ENCODE results near the gene TAAR9.

Gene TAAR9
- total RNA-seq: 0 reads per million in 2 donors

GRCh38 chr6:132537977-132538376 is at the start of gene TAAR9:
Gene TAAR9 (plus strand): TSS chr6:132538277. CDS start chr6:132538290, 13 bp downstream.
- DNase-seq: no peak

GRCh38 chr6:132489376-132489775 is 48.7 kb upstream of the TAAR9 start:
- no peak for DNase-seq

DNA sequence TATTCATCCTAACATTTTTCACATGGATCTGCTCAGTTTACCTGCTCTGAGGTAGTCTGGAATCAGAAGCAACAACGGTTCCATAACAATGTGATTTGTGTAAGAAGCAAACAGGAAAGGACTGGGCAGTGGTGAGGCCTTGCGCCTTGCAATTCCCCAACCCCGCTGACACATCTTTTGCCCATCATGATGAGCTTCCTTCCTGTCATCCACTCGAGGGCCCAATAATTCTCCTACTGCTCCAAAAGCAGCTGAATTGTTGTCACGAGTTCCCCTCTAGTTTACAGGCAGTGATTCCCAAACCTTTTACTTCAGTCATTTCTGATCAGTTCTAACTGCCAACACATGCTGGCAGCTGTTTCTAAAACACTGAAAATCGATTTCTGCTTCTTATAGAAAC is 48.1 kb upstream of the TAAR9 start:
- no peak for DNase-seq

GRCh38 chr6:132490478-132491204 is 47.4 kb upstream of the TAAR9 start:
- DNase-seq: no peak

GRCh38 chr6:132491303-132491702 is 46.8 kb upstream of the TAAR9 start:
- no peak for DNase-seq

GRCh38 chr6:132491881-132492280 is 46.2 kb upstream of the TAAR9 start:
- DNase-seq: no peak

GRCh38 chr6:132494954-132495353 is 43.1 kb upstream of the TAAR9 start:
- no peak for DNase-seq

DNA sequence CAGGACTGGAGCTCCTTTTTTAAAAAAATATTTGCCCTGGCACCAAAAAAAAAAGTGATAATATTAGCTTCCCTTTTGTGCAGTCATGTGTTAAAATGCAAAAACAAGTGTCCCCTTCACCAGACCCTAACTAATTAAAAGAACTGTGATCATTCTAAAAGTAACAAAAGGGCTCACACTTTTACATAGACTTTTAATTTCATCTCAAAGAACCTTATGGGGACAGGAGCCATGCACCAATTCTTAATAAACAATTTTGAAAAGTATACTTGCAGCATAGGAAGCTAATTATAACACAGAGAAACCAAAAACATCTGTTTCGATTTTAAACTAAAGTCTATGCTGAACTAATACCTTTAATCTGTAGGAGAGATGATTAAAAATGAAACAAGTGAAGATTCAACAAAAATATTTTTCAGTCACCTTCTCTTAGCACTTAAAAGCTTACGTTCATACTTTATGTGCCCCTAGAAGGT is 42.4 kb upstream of the TAAR9 start:
- DNase-seq: no peak

GRCh38 chr6:132496519-132497180 is 41.4 kb upstream of the TAAR9 start:
- DNase-seq: no peak

GRCh38 chr6:132498638-132499037 is 39.4 kb upstream of the TAAR9 start:
- DNase-seq: no peak

GRCh38 chr6:132499757-132500156 is 38.3 kb upstream of the TAAR9 start:
- no peak for DNase-seq

- no peak for DNase-seq
Observed at GRCh38 chr6:132504757-132505156, 33.3 kb upstream of the TAAR9 start.

GRCh38 chr6:132505158-132505557 is 32.9 kb upstream of the TAAR9 start:
- DNase-seq: no peak

GRCh38 chr6:132506461-132506860 is 31.6 kb upstream of the TAAR9 start:
- no peak for DNase-seq

- DNase-seq: no peak
Observed at GRCh38 chr6:132506869-132507808, 30.9 kb upstream of the TAAR9 start.

DNA sequence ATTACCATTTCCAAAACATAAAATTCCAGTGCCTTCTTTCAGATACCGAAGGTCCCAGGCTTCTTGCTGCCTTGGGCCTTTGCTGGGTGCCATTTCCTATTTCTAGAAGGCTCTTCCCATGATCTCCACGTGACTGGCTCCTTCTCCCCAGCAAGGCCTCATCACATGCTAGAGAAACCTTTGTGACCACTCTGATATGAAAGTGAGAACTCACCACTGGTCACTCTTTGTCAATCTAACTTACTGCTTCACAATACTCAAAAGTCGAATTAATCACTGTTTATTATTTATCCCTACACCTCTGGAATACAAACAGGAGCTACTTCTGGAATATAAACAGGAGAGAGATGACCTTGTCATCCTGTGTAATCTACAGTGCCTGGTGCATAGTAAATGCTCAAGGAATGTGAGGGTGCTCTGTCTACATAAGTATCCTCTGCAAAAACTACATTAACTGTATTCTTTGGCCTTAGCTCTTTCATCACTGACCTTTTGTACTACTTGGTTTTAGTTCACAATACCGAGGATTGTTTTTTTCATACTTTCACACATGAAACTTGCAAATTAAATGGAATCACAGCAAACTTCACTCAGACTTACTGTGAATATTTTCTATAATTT is 26.8 kb upstream of the TAAR9 start:
- no peak for DNase-seq

DNA sequence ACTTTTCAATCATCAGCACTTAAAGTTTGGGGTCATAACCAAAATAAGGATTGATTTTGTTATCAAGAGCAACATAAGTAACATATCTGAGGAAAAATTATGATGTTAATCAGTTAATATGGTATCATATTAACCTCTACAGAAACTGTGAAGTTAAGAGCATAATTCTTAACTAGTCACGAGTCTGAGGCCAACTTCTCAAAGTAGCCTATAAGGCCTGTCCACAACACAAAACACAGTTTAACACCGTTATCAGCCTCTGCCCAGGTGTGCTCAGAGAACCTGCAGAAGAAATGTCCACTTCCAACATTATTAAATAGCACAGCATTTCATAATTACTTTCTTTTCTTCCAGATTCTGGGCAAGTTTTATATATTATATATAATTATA is 26.3 kb upstream of the TAAR9 start:
- no peak for DNase-seq

GRCh38 chr6:132512342-132512637 is 25.8 kb upstream of the TAAR9 start:
- DNase-seq: no peak

DNA sequence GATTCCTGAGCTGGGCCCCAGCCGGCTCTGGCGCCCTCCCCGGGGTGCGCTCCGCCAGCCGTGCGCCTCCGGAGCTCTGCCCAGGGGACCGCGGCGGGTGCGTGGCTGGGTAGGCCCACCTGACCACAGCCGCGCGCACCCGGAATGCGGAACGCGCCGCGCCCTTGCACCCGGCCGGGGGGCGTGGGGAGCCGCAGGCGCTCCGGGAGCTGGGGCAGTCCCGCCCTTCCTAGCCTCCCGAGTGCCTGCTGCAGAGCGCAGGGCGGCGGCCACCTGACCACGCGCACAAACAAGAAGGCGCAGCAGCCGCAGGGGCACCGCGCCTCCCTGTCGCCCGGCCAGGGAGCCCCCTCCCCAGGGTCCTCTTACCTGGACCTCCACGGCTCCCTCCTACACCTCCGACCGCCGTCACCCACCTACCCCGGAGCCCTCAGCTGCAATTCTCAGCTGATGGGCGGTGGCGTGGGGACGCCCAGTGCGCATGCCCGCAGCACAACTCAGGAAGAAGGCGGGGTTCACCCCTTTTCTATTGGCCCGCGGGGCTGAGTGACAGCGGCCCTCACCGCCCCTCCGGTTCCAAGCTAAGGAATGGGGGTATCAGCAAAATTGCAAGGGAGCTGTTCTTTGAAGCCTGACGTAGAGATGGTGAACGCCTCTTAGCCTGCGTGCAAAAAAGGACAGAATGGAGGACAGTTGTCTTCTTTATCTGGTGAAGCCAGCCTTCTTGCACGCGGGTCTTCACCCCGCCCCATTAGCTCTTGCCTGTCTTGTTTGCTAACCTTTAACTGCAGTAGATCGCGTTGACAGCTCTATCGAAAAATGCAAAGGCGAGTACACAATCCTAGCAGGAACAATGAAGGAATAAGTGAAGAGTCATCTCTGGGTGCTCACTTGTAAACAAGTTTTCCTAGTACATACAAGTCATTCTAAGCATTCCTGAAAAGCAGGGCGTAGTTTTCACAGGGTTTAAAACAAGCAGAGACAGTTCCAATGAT is 25.1 kb upstream of the TAAR9 start, which contains the start of gene STX7:
TSS of gene STX7 (minus strand) at position 479 of the 995 bp plus-strand sequence. CDS start 9,586 bp downstream, outside the sequence.
- peak; percentile 74 for DNase-seq

GRCh38 chr6:132513831-132514545 is 24.1 kb upstream of the TAAR9 start:
- no peak for DNase-seq

DNA sequence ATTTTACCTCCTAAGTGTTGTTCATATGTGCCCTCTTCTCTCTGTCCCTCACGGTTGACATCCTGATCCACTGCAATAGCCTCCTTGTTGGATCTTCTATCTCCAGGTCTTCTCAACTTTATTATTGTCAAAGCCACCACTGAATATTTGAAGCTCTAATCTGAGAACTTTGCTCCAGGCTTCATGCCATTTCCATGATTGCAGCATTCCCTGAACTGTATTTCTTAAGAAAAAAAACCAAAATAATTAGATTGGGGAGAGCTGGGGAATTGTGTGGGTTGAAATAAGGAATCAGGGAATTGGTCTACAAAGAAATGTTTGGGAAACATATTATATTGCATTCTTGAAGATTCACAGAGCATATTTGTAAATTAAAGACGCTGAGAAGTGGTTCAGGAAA is 22.7 kb upstream of the TAAR9 start:
- DNase-seq: no peak

Measured in T-helper 9 cell (primary cell).